ENCODE results near the gene LITAFD. TPM values are rescaled to one million over a fixed set of nuclear protein-coding genes. Genes with fewer than 3 reads are reported as not detected.
"Not testable (repeated sequence)": the region's sequence is repeated elsewhere in the genome, so short reads cannot be mapped to it uniquely, and the experiment has no call there.

LITAFD gene
- polyA plus RNA-seq, 3 donors, result not detected

DNA sequence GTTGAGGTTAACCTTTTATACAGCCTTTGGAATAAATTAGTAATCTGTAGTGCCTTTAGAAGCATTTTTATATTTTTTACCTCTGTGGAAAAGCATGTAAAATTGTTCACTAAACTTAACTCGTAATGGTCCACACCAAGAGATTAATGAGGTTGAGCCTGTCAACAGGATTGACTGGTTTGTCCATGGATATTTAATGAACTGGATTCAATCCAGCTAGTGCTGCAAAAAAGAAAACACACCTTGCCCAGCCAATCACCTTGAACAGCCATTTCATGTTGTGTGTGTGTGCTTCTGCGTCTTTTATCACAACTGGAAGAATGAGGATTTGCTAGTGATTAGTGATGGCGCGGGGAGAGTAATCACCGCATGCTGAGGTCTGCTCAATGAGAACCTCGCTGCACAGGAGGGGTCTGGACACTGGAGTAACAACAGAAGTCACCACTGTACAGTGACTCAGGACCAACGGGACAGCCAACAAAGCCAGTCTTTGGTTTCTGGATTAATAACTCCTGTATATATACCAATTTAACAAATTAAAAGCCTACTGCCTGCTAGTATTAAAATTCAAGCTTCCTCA is 33.7 kb downstream of the LITAFD start:
- H3K9me3 Mint-ChIP-seq, result no peaks in the 10 kb centered on the region
- H3K36me3 Mint-ChIP-seq, result peaks cover 93 to 99% of the 10 kb centered on the region in 2 donors
- peaks cover 86 to 99% of the 10 kb centered on the region in 2 donors for H3K36me3 ChIP-seq (replicated peaks in 1 of 2; ENCODE audit: control insufficient read depth in 1 of 2, insufficient read depth in 2 of 2, low read length in 2 of 2)
- no peak overlapping the region for H2AFZ ChIP-seq (ENCODE audit: insufficient read depth, low read depth, low read length, poor library complexity, severe bottlenecking)
- intact Hi-C loops (cut with micrococcal nuclease), result loop anchor here in 1 of 2 donors (10.0 kb wide), 1 partner anchor 89 kb away; no protein-coding TSS in a partner anchor
- TF ChIP-seq, protein P1, sequence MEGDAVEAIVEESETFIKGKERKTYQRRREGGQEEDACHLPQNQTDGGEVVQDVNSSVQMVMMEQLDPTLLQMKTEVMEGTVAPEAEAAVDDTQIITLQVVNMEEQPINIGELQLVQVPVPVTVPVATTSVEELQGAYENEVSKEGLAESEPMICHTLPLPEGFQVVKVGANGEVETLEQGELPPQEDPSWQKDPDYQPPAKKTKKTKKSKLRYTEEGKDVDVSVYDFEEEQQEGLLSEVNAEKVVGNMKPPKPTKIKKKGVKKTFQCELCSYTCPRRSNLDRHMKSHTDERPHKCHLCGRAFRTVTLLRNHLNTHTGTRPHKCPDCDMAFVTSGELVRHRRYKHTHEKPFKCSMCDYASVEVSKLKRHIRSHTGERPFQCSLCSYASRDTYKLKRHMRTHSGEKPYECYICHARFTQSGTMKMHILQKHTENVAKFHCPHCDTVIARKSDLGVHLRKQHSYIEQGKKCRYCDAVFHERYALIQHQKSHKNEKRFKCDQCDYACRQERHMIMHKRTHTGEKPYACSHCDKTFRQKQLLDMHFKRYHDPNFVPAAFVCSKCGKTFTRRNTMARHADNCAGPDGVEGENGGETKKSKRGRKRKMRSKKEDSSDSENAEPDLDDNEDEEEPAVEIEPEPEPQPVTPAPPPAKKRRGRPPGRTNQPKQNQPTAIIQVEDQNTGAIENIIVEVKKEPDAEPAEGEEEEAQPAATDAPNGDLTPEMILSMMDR (IDR thresholded peaks at IDR 0.05), result no peak
- H4K20me1 ChIP-seq (ENCODE audit: insufficient read depth, low read length), result peaks cover 97% of the 10 kb centered on the region
- H3K79me2 ChIP-seq (ENCODE audit: insufficient read depth, low read length), result peaks cover 35% of the 10 kb centered on the region
- peak overlapping the region in 1 of 7 donors; percentile 74 for H3K27ac Mint-ChIP-seq
- no peak overlapping the region for H3K9ac ChIP-seq (ENCODE audit: insufficient read depth, low read length, poor library complexity, severe bottlenecking)
- H3K4me2 ChIP-seq (replicated peaks; ENCODE audit: extremely low read depth, low read length, poor library complexity, severe bottlenecking), result no peak overlapping the region
- no peak for DNase-seq
- no peaks in the 10 kb centered on the region for H3K4me1 ChIP-seq (ENCODE audit: control insufficient read depth in 1 of 2, insufficient read depth in 2 of 2, low read length in 2 of 2)
- no peaks in the 10 kb centered on the region for H3K9me3 ChIP-seq (replicated peaks in 1 of 2; ENCODE audit: control insufficient read depth in 1 of 2, insufficient read depth in 1 of 2, low read length in 2 of 2)
- no peak overlapping the region for H3K4me3 ChIP-seq (replicated peaks in 1 of 3; ENCODE audit: low read depth in 2 of 3, low read length in 3 of 3)
- H3K4me1 Mint-ChIP-seq, result no peaks in the 10 kb centered on the region
- no peak overlapping the region for H3K27ac ChIP-seq (ENCODE audit: low read depth in 1 of 2, low read length in 2 of 2)
- no peak overlapping the region for H3K4me3 Mint-ChIP-seq
- no peaks in the 10 kb centered on the region for H3K27me3 ChIP-seq (ENCODE audit: control insufficient read depth in 2 of 2, insufficient read depth in 2 of 2, low read length in 2 of 2)
- no CpG with 5 or more reads among the region's 7 CpGs for WGBS (ENCODE audit: insufficient coverage)
- H3K27me3 Mint-ChIP-seq (ENCODE audit: low read depth in 3 of 3), result no peaks in the 10 kb centered on the region

GRCh38 chr16:8916541-8917225 is 34.5 kb downstream of the LITAFD start:
- Mint-ChIP-seq H3K36me3 (peaks cover 93 to 99% of the 10 kb centered on the region in 2 donors), H3K9me3 (no peaks in the 10 kb centered on the region), H3K27ac (no peak overlapping the region), H3K27me3 (ENCODE audit: low read depth in 3 of 3) (no peaks in the 10 kb centered on the region), H3K4me1 (no peaks in the 10 kb centered on the region), H3K4me3 (no peak overlapping the region)
- intact Hi-C loops (cut with micrococcal nuclease), result loop anchor here in 1 of 2 donors (10.0 kb wide), 1 partner anchor 88 kb away; no protein-coding TSS in a partner anchor
- Histone ChIP-seq H4K20me1 (ENCODE audit: insufficient read depth, low read length) (peaks cover 97% of the 10 kb centered on the region), H3K9me3 (replicated peaks in 1 of 2; ENCODE audit: control insufficient read depth in 1 of 2, insufficient read depth in 1 of 2, low read length in 2 of 2) (no peaks in the 10 kb centered on the region), H3K4me1 (ENCODE audit: control insufficient read depth in 1 of 2, insufficient read depth in 2 of 2, low read length in 2 of 2) (no peaks in the 10 kb centered on the region), H3K79me2 (ENCODE audit: insufficient read depth, low read length) (peaks cover 35% of the 10 kb centered on the region), H3K27ac (ENCODE audit: low read depth in 1 of 2, low read length in 2 of 2) (no peak overlapping the region), H3K27me3 (ENCODE audit: control insufficient read depth in 2 of 2, insufficient read depth in 2 of 2, low read length in 2 of 2) (no peaks in the 10 kb centered on the region), H3K4me2 (replicated peaks; ENCODE audit: extremely low read depth, low read length, poor library complexity, severe bottlenecking) (no peak overlapping the region), H3K36me3 (replicated peaks in 1 of 2; ENCODE audit: control insufficient read depth in 1 of 2, insufficient read depth in 2 of 2, low read length in 2 of 2) (peaks cover 86 to 99% of the 10 kb centered on the region in 2 donors), H2AFZ (ENCODE audit: insufficient read depth, low read depth, low read length, poor library complexity, severe bottlenecking) (no peak overlapping the region), H3K9ac (ENCODE audit: insufficient read depth, low read length, poor library complexity, severe bottlenecking) (no peak overlapping the region), H3K4me3 (replicated peaks in 1 of 3; ENCODE audit: low read depth in 2 of 3, low read length in 3 of 3) (no peak overlapping the region)
- no CpG with 5 or more reads among the region's 5 CpGs for WGBS (ENCODE audit: insufficient coverage)
- DNase-seq, result no peak
- TF ChIP-seq, protein P1 (IDR thresholded peaks at IDR 0.05), result no peak

DNA sequence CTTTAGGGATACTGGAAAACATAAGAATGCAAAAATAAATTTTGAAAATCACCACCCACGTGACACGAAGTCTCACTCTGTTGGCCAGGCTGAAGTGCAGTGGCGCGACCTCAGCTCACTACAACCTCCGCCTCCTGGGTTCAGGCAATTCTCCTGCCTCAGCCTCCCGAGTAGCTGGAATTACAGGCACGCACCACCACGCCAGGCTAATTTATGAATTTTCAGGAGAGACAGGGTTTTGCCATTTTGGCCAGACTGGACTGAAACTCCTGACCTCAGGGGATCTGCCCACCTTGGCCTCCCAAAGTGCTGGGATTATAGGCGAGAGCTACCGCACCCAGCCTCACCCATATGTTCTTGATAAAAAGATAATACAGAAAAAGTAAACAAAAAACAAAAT is 35.2 kb downstream of the LITAFD start:
- H3K36me3 ChIP-seq (replicated peaks in 1 of 2; ENCODE audit: control insufficient read depth in 1 of 2, insufficient read depth in 2 of 2, low read length in 2 of 2), result peaks cover 87 to 99% of the 10 kb centered on the region in 2 donors
- H3K9me3 ChIP-seq (replicated peaks in 1 of 2; ENCODE audit: control insufficient read depth in 1 of 2, insufficient read depth in 1 of 2, low read length in 2 of 2); H3K9ac ChIP-seq (ENCODE audit: insufficient read depth, low read length, poor library complexity, severe bottlenecking); H3K4me1 Mint-ChIP-seq; H3K4me1 ChIP-seq (ENCODE audit: control insufficient read depth in 1 of 2, insufficient read depth in 2 of 2, low read length in 2 of 2); H2AFZ ChIP-seq (ENCODE audit: insufficient read depth, low read depth, low read length, poor library complexity, severe bottlenecking); H3K9me3 Mint-ChIP-seq; H3K27me3 ChIP-seq (ENCODE audit: control insufficient read depth in 2 of 2, insufficient read depth in 2 of 2, low read length in 2 of 2); H3K27ac ChIP-seq (ENCODE audit: low read depth in 1 of 2, low read length in 2 of 2); H3K27me3 Mint-ChIP-seq (ENCODE audit: low read depth in 3 of 3); H3K4me3 ChIP-seq (replicated peaks in 1 of 3; ENCODE audit: low read depth in 2 of 3, low read length in 3 of 3); H3K4me3 Mint-ChIP-seq; DNase-seq; H3K4me2 ChIP-seq (replicated peaks; ENCODE audit: extremely low read depth, low read length, poor library complexity, severe bottlenecking): not testable (repeated sequence)
- peaks cover 97% of the 10 kb centered on the region for H4K20me1 ChIP-seq (ENCODE audit: insufficient read depth, low read length)
- intact Hi-C loops (cut with micrococcal nuclease), result loop anchor here in 1 of 2 donors (10.0 kb wide), 1 partner anchor 87 kb away; no protein-coding TSS in a partner anchor
- peak overlapping the region in 3 of 7 donors; percentile 28 to 58 (median 42) for H3K27ac Mint-ChIP-seq
- 96% methylated on average over 8 of the region's 10 CpGs for WGBS (ENCODE audit: insufficient coverage)
- H3K79me2 ChIP-seq (ENCODE audit: insufficient read depth, low read length), result peaks cover 31% of the 10 kb centered on the region
- H3K36me3 Mint-ChIP-seq, result peaks cover 93 to 100% of the 10 kb centered on the region in 2 donors
